ENCODE data around the gene TTF2.

- TF ChIP-seq POLR2A (IDR thresholded peaks at IDR 0.05) = no peak
- peak; percentile 23 to 63 (median 62) for TF ChIP-seq CTCF (IDR thresholded peaks at IDR 0.05)
- TF ChIP-seq EP300 (IDR thresholded peaks at IDR 0.05) = no peak
These were observed 7.6 kb downstream of the TTF2 start for GRCh38 chr1:117067533-117068370.

Measured in ovary (tissue), 3 donors.